ENCODE data around the gene SLC6A1. TPM values are rescaled to one million over a fixed set of nuclear protein-coding genes. Genes with fewer than 3 reads are reported as not detected.

SLC6A1 gene
- total and polyA plus RNA-seq, 2 of the 8 experiments (the other 6 are each of a cell fraction or from before 2014, with no cell fraction given): 0.30 to 0.63 TPM

GRCh38 chr3:11019116-11019819 is 26.7 kb downstream of the SLC6A1 start:
- H4K20me1 ChIP-seq (replicated peaks in 1 of 2; ENCODE audit: control insufficient read depth in 1 of 2, insufficient read depth in 2 of 2, low read length in 2 of 2): peaks cover 0 to 3% of the 10 kb centered on the region in 2 experiments

More at GRCh38 chr3:11019116-11019819, 26.7 kb downstream of the SLC6A1 start:
- H3K18ac ChIP-seq (ENCODE audit: extremely low read depth, low read length): no peak overlapping the region
- CTCF ChIA-PET (ENCODE audit: partially characterized antibody): interaction anchor here (3.0 kb wide), 1 partner anchor 12 kb away, joined by 20 read pairs; no protein-coding TSS in a partner anchor
- no peaks in the 10 kb centered on the region for H3K9me3 ChIP-seq (ENCODE audit: insufficient read depth in 2 of 2, low read depth in 1 of 2, low read length in 1 of 2)
- no peak overlapping the region for H3K4me2 ChIP-seq (ENCODE audit: insufficient read depth in 1 of 2, low read depth in 2 of 2, low read length in 2 of 2)
- H4K8ac ChIP-seq (ENCODE audit: extremely low read depth, insufficient read depth, low read length): no peak overlapping the region
- no peaks in the 10 kb centered on the region; a peak in 1 of 7 replicates for H3K4me1 ChIP-seq (replicated peaks in 1 of 4; ENCODE audit: control insufficient read depth in 3 of 4, insufficient read depth in 4 of 4, low read length in 3 of 4)
- no peaks in the 10 kb centered on the region for H3K23me2 ChIP-seq (ENCODE audit: low read depth, low read length)
- no peak overlapping the region for H2BK20ac ChIP-seq (ENCODE audit: low read length)
- H2AFZ ChIP-seq (ENCODE audit: low read length): no peak overlapping the region
- peaks cover 0 to 6% (median under 1%) of the 10 kb centered on the region in 4 experiments; a peak in 2 of 7 replicates for H3K27me3 ChIP-seq (replicated peaks in 1 of 4; ENCODE audit: control insufficient read depth in 3 of 4, extremely low read depth in 1 of 4, insufficient read depth in 3 of 4, low read length in 3 of 4)
- H3K4me3 ChIP-seq (ENCODE audit: extremely low read depth in 1 of 4, insufficient read depth in 2 of 4, low read depth in 3 of 4, low read length in 4 of 4): no peak overlapping the region
- no peak overlapping the region for H3K14ac ChIP-seq (ENCODE audit: insufficient read length)
- no peak overlapping the region for H2BK15ac ChIP-seq (ENCODE audit: low read length)
- 85% methylated on average over 3 of the region's 3 CpGs; no CpG with 5 or more reads in 1 of the 2 experiments for whole genome bisulfite sequencing, 2 experiments (ENCODE audit: extremely low coverage in 1 of 2, insufficient coverage in 1 of 2, insufficient read length in 1 of 2, insufficient replicate concordance in 2 of 2, low coverage in 1 of 2, low lambda C conversion rate in 2 of 2, missing lambda C conversion rate in 1 of 2)
- FAIRE-seq (no peak), DNase-seq (ENCODE audit: low read depth in 1 of 2, low spot score in 2 of 2) (no peak)
- no peak overlapping the region for H2BK5ac ChIP-seq (ENCODE audit: low read depth, low read length)
- no peak overlapping the region for H3K23ac ChIP-seq (ENCODE audit: insufficient read length)
- no peak overlapping the region for H3K9ac ChIP-seq (replicated peaks in 1 of 4; ENCODE audit: extremely low read depth in 1 of 4, low read depth in 3 of 4, low read length in 3 of 4)
- H3K27ac ChIP-seq (ENCODE audit: low read depth, low read length): no peak overlapping the region
- H3K79me2 ChIP-seq (ENCODE audit: control insufficient read depth in 1 of 2, insufficient read depth in 2 of 2, low read length in 2 of 2): no peaks in the 10 kb centered on the region
- H3K4ac ChIP-seq (replicated peaks; ENCODE audit: insufficient read length, low read depth, low read length): no peak overlapping the region
- POLR2A ChIA-PET (ENCODE audit: partially characterized antibody): no interaction called here
- no peak overlapping the region for H3K56ac ChIP-seq (replicated peaks; ENCODE audit: insufficient read length, low read depth, low read length)
- no peak overlapping the region for H4K91ac ChIP-seq (replicated peaks; ENCODE audit: insufficient read length, low read length)
- no peak overlapping the region for H2BK120ac ChIP-seq (replicated peaks; ENCODE audit: low read depth, low read length)
- TF ChIP-seq E2F6 (IDR thresholded peaks at IDR 0.05): no peak
- no peak for TF ChIP-seq CBX8 (IDR thresholded peaks at IDR 0.05; ENCODE audit: borderline replicate concordance, low read depth, low read length)
- TF ChIP-seq ATF3 (IDR thresholded peaks at IDR 0.05; ENCODE audit: insufficient read depth, low read depth, low read length): no peak
- no peak for TF ChIP-seq TAF7 (optimal IDR thresholded peaks at IDR 0.05; ENCODE audit: borderline replicate concordance, low read depth, low read length)
- no peak for TF ChIP-seq TAF1 (IDR thresholded peaks at IDR 0.05; ENCODE audit: low read depth, low read length)
- TF ChIP-seq ZNF274 (IDR thresholded peaks at IDR 0.05; ENCODE audit: borderline replicate concordance, extremely low read depth, low read length): no peak
- no peak for TF ChIP-seq SAP30 (IDR thresholded peaks at IDR 0.05; ENCODE audit: insufficient read depth, insufficient replicate concordance, low read length)
- TF ChIP-seq SP1 (IDR thresholded peaks at IDR 0.05; ENCODE audit: low read depth, low read length): no peak
- TF ChIP-seq CTBP2 (IDR thresholded peaks at IDR 0.05; ENCODE audit: borderline replicate concordance, insufficient read depth, insufficient read length, low read length): no peak
- TF ChIP-seq SIX5 (IDR thresholded peaks at IDR 0.05; ENCODE audit: low read depth, low read length): no peak
- TF ChIP-seq CHD1 (IDR thresholded peaks at IDR 0.05; ENCODE audit: low read depth, low read length): no peak
- no peak for TF ChIP-seq SP4 (IDR thresholded peaks at IDR 0.05; ENCODE audit: low read length)
- H4K5ac ChIP-seq (ENCODE audit: insufficient read length, low read depth, low read length): no peak overlapping the region
- no peak overlapping the region for H2AK5ac ChIP-seq (ENCODE audit: low read depth, low read length)
- no peaks in the 10 kb centered on the region for H3K79me1 ChIP-seq (ENCODE audit: low read depth, low read length)
- H3K36me3 ChIP-seq (ENCODE audit: control insufficient read depth in 2 of 4, insufficient read depth in 4 of 4, low read length in 3 of 4): no peaks in the 10 kb centered on the region
- H2BK12ac ChIP-seq (ENCODE audit: low read depth, low read length): no peak overlapping the region

All from H1 (cell line).